Uterus (tissue), 2 donors: ENCODE results near the gene JUP.

ENCODE experiments used
- POLR2A ChIP-seq, 2 donors: fragments of 450-650 bp; IDR thresholded peaks; one replicate each; pipeline ENCODE4 v1.6.1; 2016; ENCODE audit warnings: antibody characterized with exemption in 2 of 2, mild to moderate bottlenecking in 1 of 2, moderate library complexity in 1 of 2
- TF ChIP-seq, protein P1 (sequence below), 4 experiments: fragments of 200-600 bp in 2 of 4; fragments of 450-650 bp in 2 of 4; sonication (generic) in 2 of 4; IDR thresholded peaks; one replicate each; pipeline ENCODE4 v1.5.1; 2016 to 2019; ENCODE audit warnings: antibody characterized with exemption in 4 of 4, mild to moderate bottlenecking in 2 of 4, moderate library complexity in 1 of 4

DNA sequence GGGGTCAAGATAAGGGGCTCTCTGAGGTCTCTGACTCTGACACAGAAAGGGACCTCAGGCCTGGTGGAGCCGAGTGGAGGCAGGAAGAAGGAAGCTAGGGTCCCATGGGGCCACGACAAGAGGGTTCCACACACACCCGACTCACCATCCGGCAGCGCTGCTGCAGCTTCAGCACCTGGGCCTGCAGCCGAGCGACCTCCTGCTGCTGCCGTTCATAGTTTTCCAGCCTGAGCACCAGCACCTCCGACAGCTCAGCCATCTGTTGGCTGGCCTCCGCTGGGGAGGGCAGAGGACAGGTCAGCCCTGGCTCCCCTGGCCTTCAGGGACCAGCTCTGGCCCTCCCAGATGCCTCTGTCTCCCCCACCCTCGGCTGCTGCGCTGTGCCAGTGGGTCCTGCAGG lies 58.5 kb downstream of the JUP start:
- TF ChIP-seq, protein P1, sequence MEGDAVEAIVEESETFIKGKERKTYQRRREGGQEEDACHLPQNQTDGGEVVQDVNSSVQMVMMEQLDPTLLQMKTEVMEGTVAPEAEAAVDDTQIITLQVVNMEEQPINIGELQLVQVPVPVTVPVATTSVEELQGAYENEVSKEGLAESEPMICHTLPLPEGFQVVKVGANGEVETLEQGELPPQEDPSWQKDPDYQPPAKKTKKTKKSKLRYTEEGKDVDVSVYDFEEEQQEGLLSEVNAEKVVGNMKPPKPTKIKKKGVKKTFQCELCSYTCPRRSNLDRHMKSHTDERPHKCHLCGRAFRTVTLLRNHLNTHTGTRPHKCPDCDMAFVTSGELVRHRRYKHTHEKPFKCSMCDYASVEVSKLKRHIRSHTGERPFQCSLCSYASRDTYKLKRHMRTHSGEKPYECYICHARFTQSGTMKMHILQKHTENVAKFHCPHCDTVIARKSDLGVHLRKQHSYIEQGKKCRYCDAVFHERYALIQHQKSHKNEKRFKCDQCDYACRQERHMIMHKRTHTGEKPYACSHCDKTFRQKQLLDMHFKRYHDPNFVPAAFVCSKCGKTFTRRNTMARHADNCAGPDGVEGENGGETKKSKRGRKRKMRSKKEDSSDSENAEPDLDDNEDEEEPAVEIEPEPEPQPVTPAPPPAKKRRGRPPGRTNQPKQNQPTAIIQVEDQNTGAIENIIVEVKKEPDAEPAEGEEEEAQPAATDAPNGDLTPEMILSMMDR (IDR thresholded peaks at IDR 0.05) = no peak
- TF ChIP-seq POLR2A (IDR thresholded peaks at IDR 0.05) = no peak
